Activated naive CD4-positive, alpha-beta T cell treated with anti-CD3 and anti-CD28 coated beads, Interleukin-2, amount 50 U/mL, for 24 hours (primary cell): ENCODE measurements around the gene MS4A4E.
"Not testable (repeated sequence)": the region's sequence is repeated elsewhere in the genome, so short reads cannot be mapped to it uniquely, and the experiment has no call there.

Source experiments
- H3K27ac Mint-ChIP-seq: one replicate; pipeline ENCODE4 v1.8.0; 2021; ENCODE audit warnings: mild to moderate bottlenecking, mixed read lengths
- H3K27me3 Mint-ChIP-seq: one replicate; pipeline ENCODE4 v1.8.0; 2021; ENCODE audit warnings: mixed read lengths
- H3K36me3 Mint-ChIP-seq: one replicate; pipeline ENCODE4 v1.8.0; 2021; ENCODE audit warnings: mixed read lengths
- H3K4me1 Mint-ChIP-seq: one replicate; pipeline ENCODE4 v1.8.0; 2021; ENCODE audit warnings: mixed read lengths
- H3K4me3 Mint-ChIP-seq: one replicate; pipeline ENCODE4 v1.8.0; 2021; ENCODE audit warnings: mild to moderate bottlenecking, mixed read lengths
- H3K9me3 Mint-ChIP-seq: one replicate; pipeline ENCODE4 v1.8.0; 2021; ENCODE audit warnings: mixed read lengths

Gene MS4A4E

DNA sequence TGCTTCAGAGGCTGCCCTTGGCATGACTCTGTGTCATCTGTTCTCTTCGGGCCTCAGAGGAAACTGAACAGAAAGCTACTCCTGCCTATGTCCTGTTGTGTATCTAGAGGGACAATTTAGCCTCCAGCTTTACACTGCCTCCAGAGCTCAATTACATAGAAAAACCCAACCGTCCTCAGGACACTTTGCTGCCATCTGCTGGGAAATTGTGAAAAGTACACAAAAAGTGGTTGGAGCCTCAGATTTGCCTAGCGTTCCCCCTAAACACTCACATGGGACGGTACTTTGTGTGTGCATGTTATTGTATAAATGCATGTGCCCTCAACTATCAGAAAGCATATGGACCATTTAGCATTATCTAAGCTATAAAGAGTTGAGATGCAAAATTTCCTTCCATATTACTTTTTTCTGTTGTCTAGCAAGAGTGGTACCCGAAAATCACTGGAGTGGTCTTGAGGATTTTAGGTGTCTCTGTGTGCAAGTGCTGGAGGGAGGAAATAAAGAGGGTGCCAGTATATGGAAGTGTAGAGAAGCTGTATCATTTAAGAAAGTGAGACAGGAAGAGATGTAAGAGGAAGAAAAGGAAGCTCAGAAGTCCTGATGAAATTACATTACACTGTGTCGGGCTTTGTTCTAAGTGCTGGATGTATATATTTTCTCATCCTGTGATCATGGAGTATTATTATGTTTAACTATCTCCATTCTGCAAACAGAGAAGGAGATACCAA lies 8.7 kb upstream of the MS4A4E start:
- H3K4me3 Mint-ChIP-seq: no peak overlapping the region
- no peaks in the 10 kb centered on the region for H3K9me3 Mint-ChIP-seq

DNA sequence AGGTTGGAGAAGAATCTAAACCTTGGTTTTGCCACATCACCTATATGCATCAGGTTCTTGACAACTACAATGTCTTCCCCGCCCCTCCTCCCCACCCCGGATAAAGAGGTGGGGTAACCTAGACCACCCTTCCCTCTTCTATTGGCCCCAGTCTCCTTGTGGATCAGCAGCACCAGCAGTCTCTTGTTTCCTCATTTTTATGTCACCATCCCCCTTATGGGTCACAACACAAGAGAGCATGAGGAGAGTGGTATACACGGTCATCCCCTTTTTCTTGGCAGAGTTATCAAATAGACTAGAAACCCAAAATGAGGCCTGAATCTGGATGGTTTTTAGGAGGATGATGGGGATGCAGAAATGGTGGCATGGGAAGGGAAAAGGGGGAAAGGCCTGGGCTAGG lies 1.2 kb downstream of the MS4A4E start:
- no peaks in the 10 kb centered on the region for H3K4me1 Mint-ChIP-seq
- H3K4me3 Mint-ChIP-seq: no peak overlapping the region
- no peaks in the 10 kb centered on the region for H3K36me3 Mint-ChIP-seq
- H3K9me3 Mint-ChIP-seq: no peaks in the 10 kb centered on the region
- peaks cover 15% of the 10 kb centered on the region for H3K27me3 Mint-ChIP-seq
- H3K27ac Mint-ChIP-seq: no peak overlapping the region

More for the DNA sequence above, 8.7 kb upstream of the MS4A4E start:
- Mint-ChIP-seq H3K27ac (peak overlapping the region; percentile 33), H3K27me3 (peaks cover 22% of the 10 kb centered on the region), H3K4me1 (no peaks in the 10 kb centered on the region), H3K36me3 (no peaks in the 10 kb centered on the region)

DNA sequence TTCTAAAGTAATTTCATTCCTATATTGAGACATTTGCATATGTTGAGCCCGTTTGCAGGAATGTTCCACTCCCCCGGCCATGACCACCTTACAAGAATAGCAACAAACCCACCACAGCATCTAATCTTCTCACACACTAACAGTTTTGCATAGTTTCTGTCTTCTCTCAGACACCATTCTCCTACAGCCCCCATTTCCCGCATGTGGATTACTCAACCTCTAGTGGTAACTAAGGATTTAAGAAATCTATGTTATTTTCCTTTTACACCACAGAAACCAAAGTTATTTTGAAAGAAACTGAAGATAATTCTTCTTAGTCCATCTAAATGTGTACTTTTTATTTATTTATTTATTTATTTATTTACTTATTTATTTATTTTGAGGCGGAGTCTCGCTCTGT lies 2.3 kb downstream of the MS4A4E start:
- H3K27me3 Mint-ChIP-seq: peaks cover 15% of the 10 kb centered on the region
- no peaks in the 10 kb centered on the region for H3K9me3 Mint-ChIP-seq
- no peak overlapping the region for H3K4me3 Mint-ChIP-seq

DNA sequence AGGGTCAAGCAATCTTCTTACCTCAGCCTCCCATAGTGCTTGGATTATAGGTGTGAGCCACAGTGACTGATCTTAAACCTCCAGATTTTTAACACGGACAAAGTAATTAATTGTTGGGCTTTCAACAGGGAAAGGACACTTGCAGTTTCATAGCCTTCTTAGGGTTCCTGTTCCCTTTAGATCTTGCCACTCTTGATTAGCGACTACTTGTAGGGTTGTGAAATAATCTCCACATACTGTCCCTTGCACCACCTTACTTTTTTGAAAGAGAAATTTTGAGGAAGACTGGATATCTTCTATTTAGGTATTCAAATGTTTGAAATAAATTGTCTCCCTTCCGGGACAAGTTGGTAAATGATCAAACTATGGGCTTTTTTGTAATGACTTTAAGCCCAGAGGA lies 7.6 kb downstream of the MS4A4E start:
- Mint-ChIP-seq H3K4me3 (no peak overlapping the region), H3K27me3 (peaks cover 15% of the 10 kb centered on the region), H3K4me1 (no peaks in the 10 kb centered on the region), H3K36me3 (no peaks in the 10 kb centered on the region), H3K9me3 (no peaks in the 10 kb centered on the region), H3K27ac (no peak overlapping the region)

More for the DNA sequence above, 2.3 kb downstream of the MS4A4E start:
- no peaks in the 10 kb centered on the region for H3K4me1 Mint-ChIP-seq
- no peak overlapping the region for H3K27ac Mint-ChIP-seq
- no peaks in the 10 kb centered on the region for H3K36me3 Mint-ChIP-seq

DNA sequence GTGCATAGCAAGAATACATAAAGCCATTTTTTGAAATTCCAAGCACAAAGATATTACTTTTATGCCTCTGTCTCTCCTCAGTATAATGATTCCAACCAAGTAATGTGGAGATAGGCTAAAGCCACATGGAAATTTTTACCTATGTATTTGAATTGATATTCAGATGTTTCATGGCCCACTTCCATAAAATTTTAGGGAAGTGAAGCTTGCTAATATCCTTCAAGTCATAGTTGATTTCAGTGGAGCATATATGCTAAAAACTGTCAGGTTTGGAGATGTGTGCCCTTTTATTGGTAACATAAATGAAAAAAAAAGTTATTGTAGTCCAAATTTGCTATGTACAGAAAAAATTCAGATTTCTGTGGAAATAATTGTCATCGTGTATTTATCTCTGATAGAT lies 12.3 kb downstream of the MS4A4E start:
- H3K4me1 Mint-ChIP-seq: no peaks in the 10 kb centered on the region
- peaks cover 4% of the 10 kb centered on the region for H3K27me3 Mint-ChIP-seq
- no peaks in the 10 kb centered on the region for H3K9me3 Mint-ChIP-seq
- no peak overlapping the region for H3K4me3 Mint-ChIP-seq
- H3K36me3 Mint-ChIP-seq: no peaks in the 10 kb centered on the region
- H3K27ac Mint-ChIP-seq: no peak overlapping the region

DNA sequence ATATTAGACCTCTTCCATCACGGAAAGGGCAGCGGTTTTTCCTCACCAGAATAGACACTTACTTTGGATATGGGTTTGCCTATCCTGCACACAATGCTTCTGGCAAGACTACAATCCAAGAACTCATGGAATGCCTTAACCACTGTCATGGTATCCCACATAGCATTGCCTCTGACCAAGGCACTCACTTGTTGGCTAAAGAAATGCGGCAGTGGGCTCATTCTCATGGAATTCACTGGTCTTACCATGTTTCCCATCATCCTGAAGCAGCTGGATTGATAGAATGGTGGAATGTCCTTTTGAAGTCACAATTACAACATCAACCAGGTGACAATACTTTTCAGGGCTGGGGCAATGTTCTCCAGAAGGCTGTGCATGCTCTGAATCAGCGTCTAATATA lies 20.8 kb downstream of the MS4A4E start:
- Mint-ChIP-seq H3K9me3 (no peaks in the 10 kb centered on the region), H3K27ac (no peak overlapping the region), H3K27me3 (peaks cover 6% of the 10 kb centered on the region), H3K4me1 (no peaks in the 10 kb centered on the region), H3K4me3 (no peak overlapping the region), H3K36me3 (no peaks in the 10 kb centered on the region)

DNA sequence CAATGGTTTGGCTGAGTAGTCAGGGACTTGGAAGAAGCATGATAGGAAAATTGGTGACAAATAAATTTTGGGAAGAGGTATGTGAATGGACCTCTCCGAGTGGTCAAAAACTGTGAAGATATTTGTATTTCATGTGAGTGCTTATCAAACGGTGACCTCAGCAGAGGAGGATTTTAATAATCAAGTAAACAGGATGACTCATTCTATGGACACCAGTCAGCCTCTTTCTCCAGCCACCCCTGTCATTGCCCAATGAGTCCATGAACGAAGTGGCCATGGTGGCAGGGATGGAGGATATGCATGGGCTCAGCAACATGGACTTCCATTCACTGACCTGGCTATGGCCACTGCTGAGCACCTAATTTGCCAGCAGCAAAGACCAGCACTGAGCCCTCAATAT lies 21.2 kb downstream of the MS4A4E start:
- Mint-ChIP-seq H3K36me3 (no peaks in the 10 kb centered on the region), H3K4me3 (no peak overlapping the region), H3K9me3 (no peaks in the 10 kb centered on the region), H3K27ac (no peak overlapping the region), H3K4me1 (no peaks in the 10 kb centered on the region), H3K27me3 (peaks cover 6% of the 10 kb centered on the region)

DNA sequence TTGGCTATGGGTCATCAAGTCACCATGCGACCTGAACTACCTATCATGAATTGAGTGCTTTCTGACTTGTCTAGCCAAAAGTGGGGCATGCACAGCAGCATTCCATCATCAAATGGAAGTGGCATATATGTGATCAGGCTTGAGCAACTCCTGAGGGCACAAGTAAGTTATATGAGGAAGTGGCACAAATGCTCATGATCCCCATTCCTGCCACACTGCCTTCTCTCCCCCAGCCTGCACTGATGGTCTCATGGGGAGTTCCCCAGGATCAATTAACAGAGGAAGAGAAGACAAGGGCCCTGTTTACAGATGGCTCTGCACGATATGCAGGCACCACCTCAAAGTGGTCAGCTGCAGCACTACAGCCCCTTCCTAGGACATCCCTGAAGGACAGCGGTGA lies 21.8 kb downstream of the MS4A4E start:
- no peaks in the 10 kb centered on the region for H3K36me3 Mint-ChIP-seq
- H3K27me3 Mint-ChIP-seq: peaks cover 6% of the 10 kb centered on the region
- no peaks in the 10 kb centered on the region for H3K9me3 Mint-ChIP-seq
- H3K27ac Mint-ChIP-seq: no peak overlapping the region
- H3K4me1 Mint-ChIP-seq: no peaks in the 10 kb centered on the region
- no peak overlapping the region for H3K4me3 Mint-ChIP-seq

DNA sequence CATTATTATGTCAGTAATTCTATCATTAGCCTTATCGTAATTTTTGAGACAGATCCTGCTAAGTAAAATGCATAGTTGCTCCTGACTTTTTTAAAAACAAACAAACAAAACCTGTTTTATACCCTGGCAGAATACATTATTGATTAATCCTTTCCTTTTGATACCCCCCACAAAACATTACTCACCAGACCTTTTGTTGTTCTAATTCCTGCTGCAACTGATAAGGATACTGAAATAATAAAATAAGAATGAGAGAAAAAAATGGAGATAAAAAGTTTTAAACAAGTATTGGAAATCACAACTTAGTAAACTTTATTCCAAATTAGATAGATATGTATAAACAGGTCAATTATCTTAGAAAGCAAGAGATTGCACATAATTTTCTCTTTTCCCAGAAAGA lies 28.6 kb downstream of the MS4A4E start:
- no peaks in the 10 kb centered on the region for H3K36me3 Mint-ChIP-seq
- no peak overlapping the region for H3K27ac Mint-ChIP-seq
- no peaks in the 10 kb centered on the region for H3K4me1 Mint-ChIP-seq
- peaks cover 7% of the 10 kb centered on the region for H3K27me3 Mint-ChIP-seq
- H3K9me3 Mint-ChIP-seq: no peaks in the 10 kb centered on the region
- H3K4me3 Mint-ChIP-seq: no peak overlapping the region

DNA sequence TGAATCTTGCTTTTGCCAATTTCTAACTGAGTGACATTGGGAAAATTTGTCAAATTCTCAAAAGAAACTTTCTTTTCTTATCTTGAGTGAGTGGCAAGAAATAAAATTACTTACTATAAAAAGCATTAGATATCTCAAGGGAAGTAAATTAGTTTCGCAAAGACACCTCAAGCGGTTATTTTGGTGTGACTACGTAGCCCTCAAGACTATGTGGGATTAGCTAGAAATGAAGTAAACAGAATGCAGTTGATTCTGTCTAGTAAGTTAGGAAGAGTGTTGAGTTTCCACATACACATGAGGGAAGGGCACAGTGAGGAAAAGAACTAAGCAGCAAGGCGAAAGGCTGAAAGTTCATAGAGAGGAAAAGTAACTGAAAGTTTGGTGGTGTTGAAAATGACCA lies 31.7 kb downstream of the MS4A4E start:
- H3K27me3 Mint-ChIP-seq: peaks cover 7% of the 10 kb centered on the region
- H3K4me1 Mint-ChIP-seq: no peaks in the 10 kb centered on the region
- no peaks in the 10 kb centered on the region for H3K9me3 Mint-ChIP-seq
- no peak overlapping the region for H3K27ac Mint-ChIP-seq
- H3K36me3 Mint-ChIP-seq: no peaks in the 10 kb centered on the region
- H3K4me3 Mint-ChIP-seq: no peak overlapping the region

DNA sequence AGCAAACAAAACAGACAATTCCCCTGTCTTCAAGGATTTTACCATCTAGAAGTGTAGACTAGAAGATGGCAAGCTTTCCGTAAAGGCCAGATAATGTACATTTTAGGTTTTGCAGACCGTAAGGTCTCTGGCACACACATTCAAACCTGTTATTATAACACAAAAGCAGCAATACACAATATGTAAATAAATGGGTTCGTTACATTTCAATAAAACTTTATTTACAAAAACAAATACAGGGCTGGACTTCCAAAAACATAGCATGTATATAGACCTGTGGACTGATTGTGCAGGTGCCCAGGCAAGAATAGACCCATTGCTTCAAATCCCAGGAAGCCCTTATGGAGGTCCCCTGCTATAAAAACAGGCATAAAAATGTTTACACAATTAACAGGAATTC lies 33.0 kb downstream of the MS4A4E start:
- H3K36me3 Mint-ChIP-seq: no peaks in the 10 kb centered on the region
- H3K9me3 Mint-ChIP-seq: no peaks in the 10 kb centered on the region
- H3K27me3 Mint-ChIP-seq: peaks cover 7% of the 10 kb centered on the region
- no peak overlapping the region for H3K27ac Mint-ChIP-seq
- no peaks in the 10 kb centered on the region for H3K4me1 Mint-ChIP-seq
- no peak overlapping the region for H3K4me3 Mint-ChIP-seq

DNA sequence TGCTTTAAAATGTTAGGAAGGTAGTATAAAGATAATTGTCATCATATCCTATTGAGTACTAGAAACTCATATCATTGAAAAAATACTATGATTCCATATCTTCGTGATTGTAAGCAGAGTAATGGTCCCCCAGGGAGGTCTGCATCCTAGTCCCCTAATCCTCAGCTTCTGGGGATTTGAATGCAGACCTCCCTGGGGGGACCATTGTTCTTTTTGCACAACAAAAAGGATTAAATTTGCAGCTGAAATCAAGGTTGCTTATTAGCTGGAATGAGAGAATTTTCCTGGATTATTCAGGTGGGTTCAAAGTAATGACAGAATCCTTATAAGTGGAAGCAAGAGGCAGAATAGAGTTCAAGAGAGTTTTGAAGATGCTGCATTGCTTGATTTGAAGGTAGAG lies 34.0 kb downstream of the MS4A4E start:
- no peaks in the 10 kb centered on the region for H3K4me1 Mint-ChIP-seq
- H3K4me3 Mint-ChIP-seq: no peak overlapping the region
- H3K9me3 Mint-ChIP-seq: no peaks in the 10 kb centered on the region
- H3K27me3 Mint-ChIP-seq: peaks cover 7% of the 10 kb centered on the region
- no peak overlapping the region for H3K27ac Mint-ChIP-seq
- no peaks in the 10 kb centered on the region for H3K36me3 Mint-ChIP-seq

DNA sequence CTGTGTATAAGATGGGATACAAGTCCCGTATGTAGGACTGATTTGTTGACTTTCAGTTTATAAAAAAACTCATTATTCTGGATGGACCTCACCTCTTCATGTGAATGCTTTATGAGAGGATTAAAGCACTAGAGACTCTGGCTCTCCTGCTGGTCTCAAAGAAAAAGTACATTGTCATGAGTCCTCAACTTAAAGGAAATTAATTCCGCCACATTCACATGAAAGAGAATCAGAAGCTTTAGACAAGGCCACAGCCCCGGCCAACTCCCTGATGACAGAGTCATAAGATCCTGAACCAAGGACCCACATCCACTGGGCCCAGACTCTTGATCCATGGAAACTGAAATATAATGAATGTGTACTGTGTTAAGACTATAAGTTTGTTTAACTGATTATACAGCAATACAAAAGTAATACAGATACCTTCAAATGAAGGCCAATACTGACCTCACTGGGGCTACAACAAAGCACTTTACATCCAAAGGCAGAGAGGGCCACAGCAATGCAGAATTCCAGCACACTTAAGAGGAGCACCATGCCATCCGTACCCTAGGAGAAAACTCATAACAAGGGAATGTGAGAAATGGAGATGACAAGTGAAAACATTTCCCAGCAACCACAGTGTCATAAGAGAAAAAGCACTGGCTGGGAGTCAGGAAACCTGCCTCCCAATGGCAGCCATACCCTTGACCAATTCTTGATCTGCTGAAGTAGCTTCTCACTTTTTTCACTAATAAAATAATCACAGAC lies 34.6 kb downstream of the MS4A4E start:
- Mint-ChIP-seq H3K9me3 (no peaks in the 10 kb centered on the region), H3K27me3 (peaks cover 5% of the 10 kb centered on the region), H3K36me3 (no peaks in the 10 kb centered on the region), H3K4me1 (no peaks in the 10 kb centered on the region), H3K4me3 (no peak overlapping the region), H3K27ac (no peak overlapping the region)

DNA sequence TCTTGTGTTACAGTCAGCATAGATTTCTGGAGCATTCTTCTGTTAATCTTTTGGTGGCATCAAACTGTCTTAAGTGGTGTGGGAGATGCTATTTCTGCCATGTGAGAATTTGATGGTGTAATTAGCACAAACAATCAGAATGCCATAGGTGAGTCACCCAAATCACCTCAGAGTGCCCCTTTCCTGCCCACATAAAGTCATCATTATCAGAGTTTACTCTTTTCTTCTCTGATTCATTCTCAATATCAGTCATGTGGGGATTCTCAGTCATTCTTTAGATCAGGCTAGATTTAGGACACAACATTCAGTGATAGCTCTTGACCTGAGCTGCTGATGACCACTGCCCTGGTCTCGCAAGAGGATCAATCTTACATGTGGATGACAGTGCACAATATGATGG lies 36.3 kb downstream of the MS4A4E start:
- H3K36me3 Mint-ChIP-seq: no peaks in the 10 kb centered on the region
- H3K9me3 Mint-ChIP-seq: no peaks in the 10 kb centered on the region
- H3K4me3 Mint-ChIP-seq: no peak overlapping the region
- peaks cover 3% of the 10 kb centered on the region for H3K27me3 Mint-ChIP-seq
- no peak overlapping the region for H3K27ac Mint-ChIP-seq
- no peaks in the 10 kb centered on the region for H3K4me1 Mint-ChIP-seq

DNA sequence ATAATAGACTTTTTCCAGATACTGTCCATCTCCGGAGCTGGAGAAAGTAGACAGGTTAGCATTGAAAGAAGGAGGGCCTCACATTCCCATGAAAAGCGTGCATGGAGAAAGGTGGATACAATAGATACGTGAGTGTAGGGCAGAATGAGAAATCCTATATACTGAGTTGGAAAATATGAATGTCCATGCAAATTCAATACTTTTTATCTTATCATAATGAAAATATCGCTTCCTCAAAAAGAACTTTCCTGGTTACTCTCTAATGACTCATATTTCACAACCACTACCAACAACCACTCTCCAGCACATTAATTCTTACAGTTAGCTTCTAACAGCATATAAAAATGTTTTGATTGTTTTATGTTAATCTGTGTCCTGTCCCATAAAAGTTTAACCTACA lies 38.0 kb downstream of the MS4A4E start:
- Mint-ChIP-seq H3K4me1 (no peaks in the 10 kb centered on the region), H3K36me3 (no peaks in the 10 kb centered on the region)

DNA sequence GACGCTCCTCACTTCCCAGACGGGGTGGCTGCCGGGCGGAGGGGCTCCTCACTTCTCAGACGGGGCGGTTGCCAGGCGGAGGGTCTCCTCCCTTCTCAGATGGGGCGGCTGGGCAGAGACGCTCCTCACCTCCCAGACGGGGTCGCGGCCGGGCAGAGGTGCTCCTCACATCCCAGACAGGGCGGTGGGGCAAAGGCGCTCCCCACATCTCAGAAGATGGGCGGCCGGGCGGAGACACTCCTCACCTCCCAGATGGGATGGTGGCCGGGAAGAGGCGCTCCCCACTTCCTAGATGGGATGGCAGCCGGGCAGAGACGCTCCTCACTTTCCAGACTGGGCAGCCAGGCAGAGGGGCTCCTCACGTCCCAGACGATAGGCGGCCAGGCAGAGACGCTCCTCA lies 41.6 kb downstream of the MS4A4E start:
- H3K36me3 Mint-ChIP-seq, H3K4me1 Mint-ChIP-seq, H3K27ac Mint-ChIP-seq, H3K4me3 Mint-ChIP-seq, H3K9me3 Mint-ChIP-seq, H3K27me3 Mint-ChIP-seq: not testable (repeated sequence)

More for the DNA sequence above, 38.0 kb downstream of the MS4A4E start:
- Mint-ChIP-seq H3K27ac (no peak overlapping the region), H3K9me3 (no peaks in the 10 kb centered on the region), H3K4me3 (no peak overlapping the region), H3K27me3 (peaks cover 3% of the 10 kb centered on the region)
